RPMI8226 (cell line): Measurements from ENCODE around the gene CETN3.
"Not testable (repeated sequence)": the region's sequence is repeated elsewhere in the genome, so short reads cannot be mapped to it uniquely, and the experiment has no call there.

Experiments used
- DNase-seq: peaks from one replicate; pipeline ENCODE4 v3.0.0-alpha.2; 2015

CETN3 gene

GRCh38 chr5:90381213-90381929, 28.2 kb downstream of the CETN3 start:
- peak; percentile 20 for DNase-seq

DNA sequence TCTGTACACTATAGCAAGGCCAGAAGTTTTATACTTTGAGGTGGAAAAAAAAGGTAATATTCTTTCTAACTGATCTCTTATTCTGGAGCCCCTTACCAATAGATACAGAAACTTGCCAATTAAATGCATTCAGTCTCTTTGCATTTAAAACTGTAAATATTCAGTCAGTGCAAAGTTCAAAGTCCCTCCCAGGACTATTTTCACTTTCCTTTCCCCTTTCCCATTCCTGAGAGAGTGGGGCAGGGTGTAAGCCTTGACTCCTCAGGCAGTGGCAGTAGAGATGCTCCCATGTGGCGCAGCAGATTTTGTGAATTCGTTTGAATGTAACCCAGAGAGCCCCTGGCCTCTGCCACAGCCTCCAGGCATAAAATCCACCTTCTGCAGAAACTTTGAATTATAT, 29.9 kb downstream of the CETN3 start:
- no peak for DNase-seq

DNA sequence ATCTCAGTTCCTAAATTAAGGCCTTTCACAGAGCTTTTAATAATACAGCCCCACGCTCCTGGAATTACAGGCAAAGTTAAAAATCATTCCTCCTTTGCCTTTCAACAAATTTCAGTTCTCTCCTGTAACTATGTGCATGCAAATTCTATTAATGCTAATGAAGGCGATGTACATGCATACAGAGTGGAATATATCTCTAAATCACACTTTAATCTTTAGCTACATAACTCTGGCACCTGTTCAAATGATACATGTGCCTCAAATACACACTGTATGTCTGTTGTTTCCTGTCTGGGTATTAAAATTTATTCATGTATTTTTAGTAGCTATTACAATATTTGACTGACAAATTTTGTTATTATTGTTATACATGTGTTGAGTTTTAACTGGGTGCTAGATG, 30.8 kb downstream of the CETN3 start:
- no peak for DNase-seq

- not testable (repeated sequence) for DNase-seq
These were observed 38.3 kb downstream of the CETN3 start for GRCh38 chr5:90371269-90371668.

DNA sequence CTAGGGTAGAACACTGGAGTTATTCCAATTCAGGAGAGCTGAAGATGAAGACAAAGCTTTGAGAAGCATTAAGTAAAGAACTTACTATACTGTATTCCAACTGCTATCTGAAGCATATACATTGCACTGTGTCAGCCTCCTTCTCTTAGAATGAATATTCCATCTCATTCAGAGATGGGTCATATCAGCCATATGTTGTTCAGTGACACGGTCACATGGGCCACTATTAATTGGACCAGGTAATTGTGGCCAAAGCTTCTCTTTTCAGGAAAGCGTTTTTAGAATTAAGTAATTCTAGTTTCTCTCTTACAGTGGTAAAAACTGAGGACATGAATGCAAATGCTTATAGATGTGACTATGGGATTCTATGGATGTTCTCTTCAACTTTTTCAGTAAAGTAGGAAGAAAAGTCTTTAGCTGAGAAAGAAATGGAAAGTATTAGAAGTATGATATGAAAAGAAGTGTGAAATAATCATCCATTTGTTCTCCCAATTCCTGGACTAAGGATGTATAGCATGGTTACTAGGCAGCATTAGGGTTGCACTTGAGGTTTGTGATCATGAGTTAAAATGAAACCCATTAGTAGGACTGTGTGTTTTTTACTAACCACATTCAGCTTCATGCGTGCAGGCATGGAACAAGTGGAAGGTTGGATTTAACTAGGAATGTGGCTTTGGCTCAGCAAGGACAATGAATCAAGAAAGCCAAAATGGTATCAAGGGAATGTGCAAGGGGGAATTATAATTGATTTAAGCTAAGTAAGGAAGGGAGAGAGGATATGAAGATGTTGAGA, 40.9 kb downstream of the CETN3 start:
- DNase-seq: no peak

- no peak for DNase-seq
These were observed 41.7 kb downstream of the CETN3 start for GRCh38 chr5:90367879-90368278.

GRCh38 chr5:90366948-90367347, 42.6 kb downstream of the CETN3 start:
- DNase-seq: no peak

- DNase-seq: peak; percentile 5
These were observed 44.2 kb downstream of the CETN3 start for GRCh38 chr5:90365328-90365727.

DNA sequence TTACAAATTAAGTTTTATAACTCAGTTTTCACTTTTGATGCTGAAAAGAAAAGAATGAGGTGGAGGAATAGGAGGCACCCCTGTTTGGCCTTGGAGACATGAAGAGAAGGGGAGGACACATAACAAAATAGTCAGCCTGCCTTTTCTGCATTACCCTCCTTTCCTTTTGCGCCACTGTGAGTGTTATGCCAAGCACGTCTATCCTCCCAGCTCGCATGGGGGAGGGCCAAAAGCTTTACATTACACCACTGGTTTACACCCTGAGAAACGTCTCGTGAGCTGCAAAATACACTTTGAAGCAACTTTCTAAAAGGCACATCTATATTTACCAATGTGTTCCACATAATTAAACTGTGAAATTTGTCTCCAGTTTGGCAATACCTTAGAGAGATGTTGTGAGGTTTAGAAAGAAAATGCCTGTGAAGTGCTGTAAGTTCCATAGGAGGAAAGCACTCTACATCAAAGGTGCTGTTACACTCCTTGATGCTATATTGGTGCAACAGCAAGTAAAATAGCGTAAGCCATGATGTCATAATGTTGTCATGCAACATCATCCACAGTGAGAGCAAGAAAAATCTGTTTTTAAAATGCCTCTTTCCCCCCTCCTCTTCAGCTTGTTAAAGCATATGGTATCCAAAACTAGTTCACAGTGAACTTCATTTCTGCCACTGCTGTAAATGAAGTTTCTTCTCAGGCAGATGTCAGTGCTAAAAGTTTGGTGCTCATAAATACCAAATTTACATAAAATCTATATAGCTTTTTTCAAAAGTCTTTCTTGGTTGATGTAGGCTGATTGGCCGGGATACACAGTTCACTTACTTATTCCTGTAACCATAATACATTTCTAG, 50.3 kb downstream of the CETN3 start:
- no peak for DNase-seq

DNA sequence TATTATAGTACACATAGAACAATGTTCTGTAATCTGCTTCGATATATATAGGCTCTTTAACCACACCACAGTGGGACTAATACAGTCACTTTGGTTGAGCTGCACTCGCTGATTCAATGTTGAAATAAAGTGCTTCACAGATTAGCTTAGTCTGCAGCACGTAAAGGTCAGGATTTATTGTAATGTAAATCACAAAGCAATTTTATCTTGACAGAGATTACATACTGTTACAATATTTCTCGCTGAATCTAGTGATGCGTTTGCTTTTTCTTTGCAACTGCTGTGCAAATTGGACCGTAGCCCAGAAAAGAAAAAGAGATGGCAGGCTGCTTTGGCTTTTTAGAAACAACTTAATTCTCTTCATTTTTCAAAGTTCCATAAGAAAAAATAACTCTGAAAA, 52.9 kb downstream of the CETN3 start:
- no peak for DNase-seq

DNA sequence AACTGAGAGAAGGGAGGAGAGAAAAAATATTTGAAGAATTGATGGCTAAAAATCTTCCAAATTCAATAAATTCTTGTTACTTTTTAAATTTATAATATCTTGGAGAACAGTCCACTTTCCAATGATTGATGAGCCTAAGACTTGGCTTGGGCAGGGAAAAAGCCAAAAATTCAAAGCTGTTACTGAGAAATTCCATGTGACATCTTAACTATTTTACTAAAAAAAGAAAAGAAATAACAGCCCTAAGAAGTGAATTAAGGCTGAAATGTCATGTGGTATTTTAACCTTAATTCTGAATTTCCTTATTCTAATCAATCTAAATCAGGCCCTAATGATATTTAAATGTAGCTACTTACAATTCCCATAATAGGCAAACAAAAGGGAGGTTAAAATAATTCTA, 53.4 kb downstream of the CETN3 start:
- no peak for DNase-seq

DNA sequence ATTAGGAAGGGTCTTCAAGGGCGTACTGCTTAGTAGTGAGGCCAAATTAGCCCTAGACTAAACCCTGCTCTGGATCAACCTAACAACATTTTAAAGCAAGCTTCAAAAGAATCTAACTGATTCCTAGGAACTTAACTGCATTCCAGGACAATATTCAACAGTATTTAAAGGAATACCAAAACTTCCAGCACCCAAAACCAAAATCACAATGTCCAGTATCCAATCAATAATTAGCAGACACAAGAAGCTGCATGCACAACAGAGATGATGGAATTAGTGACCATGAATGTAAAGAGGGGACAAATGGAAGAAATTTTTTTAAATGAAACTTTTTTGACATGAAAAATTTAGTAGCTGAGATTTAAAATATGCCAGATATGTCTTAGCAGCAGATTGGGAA, 53.9 kb downstream of the CETN3 start:
- no peak for DNase-seq

DNA sequence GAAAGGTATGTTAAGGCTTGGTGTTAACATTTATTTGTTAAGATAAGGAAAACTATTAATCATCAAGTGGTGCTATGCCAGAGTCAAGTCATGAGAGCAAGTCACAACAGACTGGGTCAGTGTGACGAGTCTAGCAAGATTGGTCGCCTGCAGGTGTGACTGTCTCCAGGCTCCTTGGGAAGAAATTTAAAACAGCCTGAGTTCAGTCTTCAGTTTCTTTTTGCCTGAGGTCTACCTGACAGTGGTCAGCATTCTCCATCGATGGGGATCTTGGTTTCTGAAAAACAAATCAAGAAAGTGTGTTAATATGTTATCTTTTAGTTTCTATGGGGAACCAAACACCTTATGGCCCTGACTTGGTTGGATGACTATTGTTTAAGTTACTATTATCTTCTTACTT, 56.3 kb downstream of the CETN3 start:
- no peak for DNase-seq

- DNase-seq: no peak
These were observed 58.5 kb downstream of the CETN3 start for GRCh38 chr5:90351101-90351500.

DNA sequence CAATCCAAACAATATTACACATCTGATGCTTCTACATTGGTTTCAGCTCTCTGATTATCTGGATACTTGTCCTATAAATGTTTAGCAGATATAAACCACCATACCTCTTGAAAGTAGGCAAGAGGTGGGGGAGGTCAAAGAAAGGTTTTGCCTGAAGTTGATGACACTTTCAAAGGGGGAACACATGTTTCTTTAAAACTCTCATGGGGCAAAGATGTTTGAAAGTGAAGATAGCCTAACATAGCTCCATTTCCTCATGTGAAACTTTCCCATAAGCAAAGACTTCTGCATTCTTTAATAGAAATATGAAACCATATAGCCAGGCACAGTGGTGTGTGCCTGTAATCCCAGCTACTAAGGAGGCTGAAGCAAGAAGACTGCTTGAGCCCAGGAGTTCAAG, 62.1 kb downstream of the CETN3 start:
- no peak for DNase-seq

GRCh38 chr5:90345684-90346083, 63.9 kb downstream of the CETN3 start:
- DNase-seq: no peak

- DNase-seq: no peak
These were observed 64.9 kb downstream of the CETN3 start for GRCh38 chr5:90344689-90345088.

GRCh38 chr5:90343731-90344130, 65.8 kb downstream of the CETN3 start:
- not testable (repeated sequence) for DNase-seq

DNA sequence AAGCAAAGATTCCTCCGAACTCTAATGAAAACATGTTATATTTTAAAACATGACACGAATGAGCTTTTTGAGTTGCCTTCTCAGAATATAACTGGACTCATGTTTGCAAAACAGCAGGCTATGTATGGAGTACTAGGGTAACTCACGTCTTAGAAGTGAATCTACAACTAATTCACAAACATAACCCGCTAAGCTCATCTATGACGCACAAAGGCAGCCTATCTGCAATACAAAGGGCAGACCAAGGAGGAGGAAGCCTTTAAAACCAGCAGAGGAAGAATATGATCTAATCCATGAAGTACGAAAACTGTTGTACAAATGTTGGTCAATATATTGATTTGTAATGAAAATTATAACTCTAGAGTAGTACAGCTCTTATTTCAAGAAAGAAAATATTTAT, 67.0 kb downstream of the CETN3 start:
- DNase-seq: no peak
